SK-N-MC (cell line): ENCODE measurements around the gene ANK2.

Experiments used
- EZH2 ChIP-seq: fragments of 200-600 bp; sonication (generic); IDR thresholded peaks from one replicate; pipeline ENCODE4 v1.6.1; 2017; ENCODE audit warnings: antibody characterized with exemption
- FOXP2 ChIP-seq: optimal IDR thresholded peaks from 2 replicates; pipeline ENCODE3; 2011; ENCODE audit warnings: mild to moderate bottlenecking, moderate library complexity; ENCODE audit not compliant: insufficient read depth; ENCODE audit errors: extremely low read length, control extremely low read depth
- POLR2AphosphoS5 ChIP-seq: IDR thresholded peaks from 2 replicates; pipeline ENCODE4 v1.6.1; 2012; ENCODE audit warnings: mild to moderate bottlenecking, low read depth, low read length, borderline replicate concordance

DNA sequence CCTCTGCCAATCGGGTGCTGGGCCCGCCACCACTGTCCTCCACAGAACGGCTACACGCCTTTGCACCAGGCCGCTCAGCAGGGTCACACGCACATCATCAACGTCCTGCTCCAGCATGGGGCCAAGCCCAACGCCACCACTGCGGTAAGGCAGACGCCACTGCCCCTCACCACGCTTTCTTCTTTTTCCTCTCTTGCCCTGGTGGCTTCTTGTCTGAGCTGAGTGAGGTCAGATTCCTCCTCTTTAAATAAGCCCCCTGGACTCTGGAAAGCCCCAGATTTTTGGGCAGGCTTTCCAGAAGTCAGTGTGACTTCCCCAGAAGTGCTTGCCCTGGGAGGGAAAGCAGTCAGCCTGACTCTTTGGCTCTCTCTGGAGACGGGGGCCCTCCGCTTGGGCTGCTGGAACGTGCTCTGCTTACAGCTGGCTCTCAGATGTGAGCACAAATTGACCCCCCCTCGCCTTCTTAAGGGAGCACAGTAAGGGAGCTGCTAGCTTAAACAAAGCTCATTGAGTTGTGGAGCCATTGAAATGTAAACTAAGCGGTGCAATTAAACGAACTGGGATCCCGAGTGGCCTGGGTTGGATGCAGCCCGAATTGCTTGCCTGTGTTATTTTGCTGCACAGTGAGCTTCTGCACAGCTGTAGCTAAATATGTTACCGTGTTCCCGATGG lies 243.1 kb downstream of the ANK2 start:
- TF ChIP-seq POLR2AphosphoS5, result no peak
- TF ChIP-seq EZH2, result no peak
- TF ChIP-seq FOXP2, result no peak
